LHCN-M2 (cell line): ENCODE results near the gene LMO1. TPM values are rescaled to one million over a fixed set of nuclear protein-coding genes. Genes with fewer than 3 reads are reported as not detected.
A peak's percentile ranks its signal among the peaks of the same experiment; 100 is the strongest.

Experiments used
- DNase-seq: peaks from one replicate; pipeline ENCODE4 v3.0.0-alpha.2; 2012; ENCODE audit warnings: low read depth
- total RNA-seq: library from RNA; depleted of rRNA; stranded (reverse); fragments of >200 nt; gene quantifications from 2 replicates; pipeline ENCODE4 v1.2.3, GENCODE V29; 2014

The LMO1 gene
- total RNA-seq, 1 experiment from 2014 or later: not detected

- no peak for DNase-seq
Observed at GRCh38 chr11:8266246-8267241, 2.9 kb upstream of the LMO1 start.

- no peak for DNase-seq
Observed at GRCh38 chr11:8265681-8266241, 2.1 kb upstream of the LMO1 start.

DNA sequence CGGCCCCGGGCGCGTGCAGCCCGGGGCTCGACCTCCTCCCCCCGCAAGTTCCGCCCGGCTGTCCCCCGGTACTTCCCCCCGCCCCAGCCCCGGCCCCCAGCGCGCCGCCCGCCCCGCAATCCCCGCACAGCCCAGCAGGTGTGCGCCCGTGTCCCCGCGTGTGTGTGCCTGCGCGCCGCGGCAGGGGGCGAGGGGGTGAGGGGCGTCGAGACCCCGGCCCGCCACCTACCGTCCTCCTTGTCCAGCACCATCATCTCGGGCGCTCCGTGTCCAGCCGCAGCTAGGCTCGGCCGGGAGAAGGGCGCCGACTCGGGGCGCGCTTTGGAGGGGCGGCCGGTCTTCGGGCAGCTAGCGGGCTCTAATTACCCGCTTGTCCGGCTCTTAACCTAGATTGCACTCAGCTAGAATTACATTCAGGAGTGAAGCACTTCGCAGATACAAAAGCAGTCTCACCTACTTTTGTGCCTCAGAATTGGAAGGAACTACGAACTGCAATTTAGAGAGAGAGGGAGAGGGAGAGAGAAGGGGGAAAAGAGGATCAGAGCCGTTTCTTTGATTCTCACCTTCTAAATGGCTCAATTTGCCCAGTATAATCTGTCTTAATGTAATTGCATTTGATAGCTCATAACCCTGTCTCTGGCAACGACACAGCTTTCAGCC, 439 bp downstream of the LMO1 start:
- DNase-seq: no peak

- DNase-seq: peak; percentile 17
Observed at GRCh38 chr11:8262552-8263108, 1.0 kb downstream of the LMO1 start.

DNA sequence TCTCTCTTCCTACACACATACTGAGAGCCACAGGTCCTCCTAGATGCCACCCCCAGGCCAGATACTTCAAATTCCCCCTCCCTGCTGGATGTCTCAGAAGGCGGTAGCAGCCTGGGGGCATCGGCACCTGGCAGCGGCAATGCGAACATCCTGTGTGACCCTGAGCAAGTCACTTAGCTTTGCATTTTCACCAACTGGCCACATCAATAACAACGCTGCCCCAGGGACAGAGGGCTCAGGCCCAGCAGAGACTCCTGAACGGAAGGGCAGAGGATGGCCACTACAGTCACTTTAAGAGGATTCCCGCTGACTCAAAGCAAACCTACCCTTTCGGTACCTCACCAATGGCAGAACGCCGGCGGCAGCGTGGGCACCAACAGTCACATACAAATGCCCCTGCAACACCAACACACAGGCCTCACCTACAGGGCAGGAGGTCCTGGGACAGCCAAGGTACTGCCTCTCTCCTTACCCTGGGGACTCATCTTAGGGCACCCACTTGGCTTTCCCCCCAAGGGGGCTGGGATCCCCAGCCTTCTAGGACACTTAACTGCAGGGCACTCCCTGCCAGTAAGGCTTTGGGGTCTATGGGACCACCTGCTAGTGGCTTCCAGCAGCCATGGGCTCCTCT, 1.6 kb downstream of the LMO1 start:
- no peak for DNase-seq

DNA sequence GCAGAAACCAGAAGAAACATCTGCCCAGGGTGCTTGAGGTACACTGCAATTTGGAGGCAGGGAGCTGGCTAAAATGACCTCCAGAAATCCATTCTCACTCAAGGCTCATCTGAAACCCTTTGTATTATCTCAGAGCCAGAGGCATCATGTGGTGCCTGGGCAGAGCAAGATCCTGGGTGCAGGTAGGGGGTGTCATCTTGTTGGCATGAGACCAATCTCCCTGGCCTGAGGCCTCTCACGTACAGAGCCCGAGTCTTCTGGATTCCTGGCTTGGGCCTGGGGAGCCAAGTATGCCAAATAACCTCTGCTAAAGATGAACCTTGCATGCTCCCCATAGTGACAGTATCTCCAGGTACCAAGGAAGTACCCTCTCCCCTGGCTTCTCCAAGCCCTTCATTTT, 2.4 kb downstream of the LMO1 start:
- DNase-seq: no peak

DNA sequence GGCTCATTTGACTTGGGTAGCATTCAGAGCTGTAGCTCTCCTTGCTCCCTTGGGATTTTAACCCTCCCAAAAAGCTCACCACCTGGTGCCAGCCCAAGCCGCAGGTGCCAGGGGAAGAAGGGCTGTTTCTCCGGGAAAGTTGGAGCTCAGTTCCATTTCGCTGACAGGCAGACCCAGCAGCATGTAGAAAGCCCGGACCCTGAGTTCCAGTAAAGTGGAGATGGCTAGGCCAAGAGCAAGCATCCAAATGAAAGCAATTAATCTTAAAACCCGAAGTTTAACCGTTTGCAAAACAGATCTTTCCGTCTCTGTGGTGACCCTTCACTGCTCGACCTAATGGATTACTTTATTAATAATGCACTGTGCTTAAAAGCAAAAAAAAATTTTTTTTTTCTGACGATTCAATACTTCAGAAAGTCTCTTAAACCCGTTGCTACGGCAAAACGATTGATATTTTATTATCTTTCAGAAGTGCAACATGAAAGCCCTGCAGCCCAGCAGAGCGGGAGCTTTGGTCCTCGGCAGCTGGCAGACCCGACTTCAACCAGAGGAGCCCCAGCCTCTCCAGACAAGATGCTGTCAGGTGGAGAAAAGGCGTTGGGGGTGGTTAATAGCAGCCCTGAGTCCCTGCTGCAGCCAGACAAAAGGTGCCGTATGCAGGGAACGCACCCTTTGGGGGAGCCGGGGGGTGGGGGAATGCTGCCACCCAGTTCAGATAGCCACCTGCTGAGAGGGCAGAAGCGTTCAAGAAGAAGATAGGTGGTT, 3.3 kb downstream of the LMO1 start:
- no peak for DNase-seq

GRCh38 chr11:8259306-8259959, 4.2 kb downstream of the LMO1 start:
- DNase-seq: no peak

DNA sequence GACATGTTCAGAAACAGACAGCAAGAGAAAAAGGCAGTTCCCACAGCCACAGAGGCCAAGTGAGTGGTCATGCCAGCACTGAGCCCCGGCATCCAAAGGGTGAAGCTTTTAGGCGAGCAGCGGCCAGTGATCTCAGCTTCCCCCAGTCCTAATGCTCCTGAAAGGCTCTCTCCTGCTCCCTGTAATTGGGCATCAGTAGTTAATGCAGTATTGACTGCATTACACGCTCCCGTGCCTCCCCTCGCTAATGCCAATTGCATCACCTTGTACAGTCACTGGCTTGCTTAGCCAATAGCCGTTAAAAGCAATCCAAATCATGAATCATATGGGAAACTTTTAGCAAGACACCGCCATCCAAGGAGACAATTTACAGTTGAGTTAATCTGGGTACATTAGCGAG, 4.9 kb downstream of the LMO1 start:
- DNase-seq: peak; percentile 20

DNA sequence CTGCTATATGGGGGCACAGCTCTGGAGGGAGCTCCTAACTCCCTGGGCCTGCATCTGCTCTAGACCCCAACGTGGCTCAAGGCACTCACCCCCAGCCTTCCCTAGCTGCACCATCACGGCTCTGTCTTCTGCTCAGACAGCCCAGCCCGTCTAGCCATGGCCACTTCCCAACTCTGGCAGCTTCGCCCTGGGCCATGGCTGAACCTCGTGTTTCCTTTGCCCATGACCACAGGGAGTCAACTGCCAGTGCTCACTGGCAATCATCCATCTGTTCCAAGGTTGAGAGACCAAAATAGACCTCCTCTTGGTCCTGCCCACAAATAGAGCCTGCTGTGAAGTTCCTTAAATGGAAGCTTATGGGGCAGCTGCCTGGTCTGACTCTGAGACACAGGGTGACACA, 5.4 kb downstream of the LMO1 start:
- DNase-seq: peak; percentile 7

GRCh38 chr11:8257003-8257664, 6.5 kb downstream of the LMO1 start:
- no peak for DNase-seq

DNA sequence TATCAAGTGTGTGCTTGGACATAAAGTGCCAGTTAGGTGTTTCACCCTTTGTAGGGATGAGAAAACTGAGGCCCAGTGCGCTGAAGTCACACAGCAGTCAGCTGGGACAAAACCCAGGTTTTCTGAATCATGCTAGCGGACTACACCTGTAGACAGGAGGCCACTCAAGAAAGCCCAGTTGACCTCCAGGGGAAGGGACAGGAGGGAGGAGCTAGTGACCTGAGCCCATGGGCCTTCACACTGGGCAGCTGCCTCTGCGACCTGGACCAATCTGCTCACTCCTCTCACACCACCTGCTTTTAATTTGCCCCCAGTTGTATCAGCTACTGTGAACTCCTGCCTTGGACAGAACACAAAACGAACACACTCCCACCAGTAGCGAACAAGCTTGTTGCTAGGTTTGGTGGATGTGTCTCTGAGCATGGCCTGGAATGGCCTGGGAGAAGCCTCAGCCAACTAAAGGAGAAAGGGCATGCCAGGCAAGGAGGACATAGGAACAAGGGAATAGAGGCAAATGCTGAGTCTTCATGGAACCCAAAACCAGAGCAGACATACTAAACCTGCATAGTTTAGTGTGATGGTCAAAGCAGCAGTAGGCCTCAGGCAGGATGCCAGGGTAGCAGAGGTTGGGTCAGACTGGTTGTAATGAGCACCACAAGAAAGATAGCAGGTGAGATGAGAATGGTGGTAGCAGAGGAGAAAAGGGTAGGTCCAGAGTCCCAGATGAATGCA, 7.2 kb downstream of the LMO1 start:
- no peak for DNase-seq

DNA sequence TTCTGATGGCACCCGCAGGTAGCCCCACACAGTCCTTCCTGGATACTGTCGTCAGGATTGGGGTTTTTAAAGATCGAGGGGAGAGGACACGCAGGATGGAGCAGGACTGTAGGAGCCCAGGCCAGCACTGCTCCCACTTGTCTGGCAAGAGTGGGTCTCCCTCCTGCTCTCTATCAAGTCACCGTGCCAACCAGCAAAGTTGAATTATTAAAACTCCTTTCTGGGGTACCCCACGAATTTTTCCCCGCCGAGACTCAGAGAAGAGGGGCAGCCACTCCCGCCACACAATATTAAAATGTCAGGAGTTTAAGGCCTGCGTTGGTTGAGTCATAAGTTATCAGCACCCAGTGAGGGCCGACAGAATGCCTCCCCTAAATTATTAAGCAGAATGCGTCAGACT, 10.1 kb downstream of the LMO1 start:
- no peak for DNase-seq

DNA sequence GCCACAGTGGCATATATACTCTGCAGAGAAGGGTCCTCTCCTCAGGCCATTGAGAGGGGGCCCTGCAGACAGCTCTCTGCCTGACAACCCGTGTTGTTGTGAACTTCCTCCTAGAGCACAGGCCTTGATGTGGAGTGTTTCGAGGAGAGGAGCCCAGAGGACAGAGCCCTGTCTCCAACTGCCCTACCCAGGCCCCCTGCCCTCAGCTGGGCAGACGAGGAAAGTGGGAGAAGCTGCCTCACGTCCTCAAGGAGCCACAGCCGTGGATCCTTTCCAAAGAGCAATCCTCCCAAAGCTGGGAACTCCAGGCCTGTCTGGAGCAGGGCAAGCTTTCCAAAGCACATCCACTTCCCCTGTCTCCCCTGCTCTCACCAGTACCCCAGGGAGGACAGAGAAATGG, 10.7 kb downstream of the LMO1 start:
- DNase-seq: no peak

- DNase-seq: no peak
Observed at GRCh38 chr11:8252388-8252787, 11.3 kb downstream of the LMO1 start.

DNA sequence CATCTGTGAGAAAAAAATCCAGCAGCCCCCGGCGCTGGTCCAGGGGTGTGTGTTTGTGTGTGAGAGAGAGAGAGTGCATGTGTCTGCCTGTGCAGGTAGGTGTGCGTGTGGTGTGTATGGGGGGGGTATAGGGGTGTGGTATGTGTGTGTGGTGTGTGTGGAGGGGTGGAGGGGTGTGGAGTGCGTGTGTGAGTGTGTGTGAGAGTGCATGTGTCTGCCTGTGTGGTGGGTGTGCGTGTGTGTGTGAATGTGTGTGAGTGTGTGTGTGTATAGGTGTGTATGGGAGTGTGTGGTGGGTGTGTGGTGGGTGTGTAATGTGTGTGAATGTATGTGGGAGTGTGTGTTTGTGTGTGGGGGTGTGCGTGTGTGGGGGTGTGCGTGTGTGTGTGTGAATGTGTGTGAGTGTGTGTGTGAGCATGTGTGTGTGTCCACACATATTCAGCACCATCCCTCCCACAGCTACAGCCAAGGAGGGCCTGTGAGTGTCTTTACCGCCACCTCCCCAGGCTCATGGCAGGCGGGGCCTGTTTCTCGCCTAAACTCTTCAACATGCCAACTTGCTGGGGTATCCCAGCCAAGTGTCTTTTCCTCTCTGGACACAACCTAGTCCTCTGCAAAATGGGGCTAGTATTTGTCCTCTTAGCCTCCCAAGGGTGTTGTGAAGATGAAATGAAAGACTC, 11.9 kb downstream of the LMO1 start:
- no peak for DNase-seq

DNA sequence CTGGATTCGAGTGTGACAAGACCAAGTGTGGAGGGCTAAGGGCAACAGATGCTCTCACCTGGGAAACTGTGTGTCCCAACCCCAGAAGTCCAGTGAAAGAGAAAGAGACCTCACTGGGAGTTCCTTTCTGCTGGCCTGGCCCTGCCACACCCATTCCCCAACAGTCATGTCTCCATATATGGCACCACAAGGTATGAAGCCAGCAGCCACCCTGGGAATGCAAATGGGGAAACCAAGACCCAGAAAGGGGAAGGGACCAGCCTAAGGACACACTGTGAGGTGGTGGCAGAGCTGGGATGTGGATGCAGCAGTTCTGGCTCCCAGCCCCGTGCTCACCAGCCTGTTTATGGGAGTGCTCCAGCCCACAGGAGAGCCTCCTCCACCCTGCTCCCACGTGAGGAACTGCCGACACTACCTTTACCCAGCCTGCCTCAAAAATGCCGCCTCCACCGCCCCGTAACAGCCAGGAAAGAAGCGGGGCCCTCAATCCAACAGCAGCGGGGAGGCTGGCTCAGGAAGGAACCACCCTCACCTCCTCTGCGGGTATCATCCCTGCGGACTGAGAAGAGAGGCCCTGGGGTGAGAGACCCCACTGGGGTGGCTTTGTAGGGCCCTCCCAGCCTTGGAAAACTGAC, 12.6 kb downstream of the LMO1 start:
- no peak for DNase-seq

- DNase-seq: no peak
Observed at GRCh38 chr11:8250434-8250833, 13.2 kb downstream of the LMO1 start.
